Measurements from ENCODE around the gene ILKAP. TPM values are rescaled to one million over a fixed set of nuclear protein-coding genes. Genes with fewer than 3 reads are reported as not detected.

The ILKAP gene
- total RNA-seq, 2 donors from 2014 or later, result 27.8 to 50.3 TPM

- H3K27me3 ChIP-seq, result no peaks in the 10 kb centered on the region
- no peak overlapping the region for H3K27ac ChIP-seq
- H3K4me3 ChIP-seq, result no peak overlapping the region
- intact Hi-C loops (cut with DNase I), result no loop called here
- no peaks in the 10 kb centered on the region for H3K36me3 ChIP-seq
- H3K9me3 ChIP-seq, result no peaks in the 10 kb centered on the region
- TF ChIP-seq, protein P1, sequence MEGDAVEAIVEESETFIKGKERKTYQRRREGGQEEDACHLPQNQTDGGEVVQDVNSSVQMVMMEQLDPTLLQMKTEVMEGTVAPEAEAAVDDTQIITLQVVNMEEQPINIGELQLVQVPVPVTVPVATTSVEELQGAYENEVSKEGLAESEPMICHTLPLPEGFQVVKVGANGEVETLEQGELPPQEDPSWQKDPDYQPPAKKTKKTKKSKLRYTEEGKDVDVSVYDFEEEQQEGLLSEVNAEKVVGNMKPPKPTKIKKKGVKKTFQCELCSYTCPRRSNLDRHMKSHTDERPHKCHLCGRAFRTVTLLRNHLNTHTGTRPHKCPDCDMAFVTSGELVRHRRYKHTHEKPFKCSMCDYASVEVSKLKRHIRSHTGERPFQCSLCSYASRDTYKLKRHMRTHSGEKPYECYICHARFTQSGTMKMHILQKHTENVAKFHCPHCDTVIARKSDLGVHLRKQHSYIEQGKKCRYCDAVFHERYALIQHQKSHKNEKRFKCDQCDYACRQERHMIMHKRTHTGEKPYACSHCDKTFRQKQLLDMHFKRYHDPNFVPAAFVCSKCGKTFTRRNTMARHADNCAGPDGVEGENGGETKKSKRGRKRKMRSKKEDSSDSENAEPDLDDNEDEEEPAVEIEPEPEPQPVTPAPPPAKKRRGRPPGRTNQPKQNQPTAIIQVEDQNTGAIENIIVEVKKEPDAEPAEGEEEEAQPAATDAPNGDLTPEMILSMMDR (IDR thresholded peaks at IDR 0.05), result no peak
- no peak for DNase-seq
- no peak overlapping the region for H3K9ac ChIP-seq (ENCODE audit: low read depth in 2 of 2, low read length in 2 of 2)
- H3K4me1 ChIP-seq, result no peaks in the 10 kb centered on the region
Observed at GRCh38 chr2:238148981-238149380, 54.5 kb downstream of the ILKAP start.

- peaks cover 7% of the 10 kb centered on the region for H3K4me1 ChIP-seq
- H3K27me3 ChIP-seq, result no peaks in the 10 kb centered on the region
- H3K4me3 ChIP-seq, result no peak overlapping the region
- H3K9me3 ChIP-seq, result no peaks in the 10 kb centered on the region
- TF ChIP-seq, protein P1 (IDR thresholded peaks at IDR 0.05), result no peak
- no peak for DNase-seq
- no peaks in the 10 kb centered on the region for H3K36me3 ChIP-seq
- H3K27ac ChIP-seq, result no peak overlapping the region
- intact Hi-C loops (cut with DNase I), result no loop called here
- H3K9ac ChIP-seq (ENCODE audit: low read depth in 2 of 2, low read length in 2 of 2), result no peak overlapping the region
Observed at GRCh38 chr2:238146884-238147544, 56.5 kb downstream of the ILKAP start.

GRCh38 chr2:238145851-238146250 lies 57.6 kb downstream of the ILKAP start:
- no peaks in the 10 kb centered on the region for H3K27me3 ChIP-seq
- intact Hi-C loops (cut with DNase I), result no loop called here
- TF ChIP-seq, protein P1 (IDR thresholded peaks at IDR 0.05), result no peak
- no peaks in the 10 kb centered on the region for H3K9me3 ChIP-seq
- no peak overlapping the region for H3K9ac ChIP-seq (ENCODE audit: low read depth in 2 of 2, low read length in 2 of 2)
- no peak overlapping the region for H3K27ac ChIP-seq
- no peak overlapping the region for H3K4me3 ChIP-seq
- peaks cover 7% of the 10 kb centered on the region for H3K4me1 ChIP-seq
- DNase-seq, result no peak
- no peaks in the 10 kb centered on the region for H3K36me3 ChIP-seq

- no peak overlapping the region for H3K4me3 ChIP-seq
- no peak for DNase-seq
- TF ChIP-seq, protein P1 (IDR thresholded peaks at IDR 0.05), result no peak
- intact Hi-C loops (cut with DNase I), result no loop called here
- H3K9ac ChIP-seq (ENCODE audit: low read depth in 2 of 2, low read length in 2 of 2), result no peak overlapping the region
- peaks cover 7% of the 10 kb centered on the region for H3K4me1 ChIP-seq
- H3K9me3 ChIP-seq, result no peaks in the 10 kb centered on the region
- H3K36me3 ChIP-seq, result no peaks in the 10 kb centered on the region
- no peak overlapping the region for H3K27ac ChIP-seq
- no peaks in the 10 kb centered on the region for H3K27me3 ChIP-seq
Observed at GRCh38 chr2:238145046-238145445, 58.4 kb downstream of the ILKAP start.

DNA sequence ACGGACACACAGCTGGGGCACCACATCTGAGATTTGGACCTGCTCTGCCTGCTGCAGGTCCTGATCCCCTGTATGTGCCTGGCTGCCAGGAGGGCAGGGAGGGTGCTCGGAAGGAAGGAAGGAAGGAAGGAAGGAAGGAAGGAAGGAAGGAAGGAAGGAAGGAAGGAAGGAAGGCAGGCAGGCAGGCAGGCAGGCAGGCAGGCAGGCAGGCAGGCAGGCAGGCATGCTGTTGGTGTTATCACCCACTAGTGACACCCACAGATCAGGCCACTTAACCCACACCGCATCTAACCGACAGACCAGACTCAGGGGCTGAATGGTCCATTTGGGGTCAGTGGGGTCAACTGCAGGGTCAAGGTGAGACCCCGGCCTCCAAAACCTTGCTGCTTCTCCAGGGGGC lies 59.2 kb downstream of the ILKAP start:
- Histone ChIP-seq H3K4me3 (no peak overlapping the region), H3K9ac (ENCODE audit: low read depth in 2 of 2, low read length in 2 of 2) (no peak overlapping the region), H3K27me3 (no peaks in the 10 kb centered on the region), H3K9me3 (no peaks in the 10 kb centered on the region), H3K27ac (no peak overlapping the region), H3K4me1 (peaks cover 7% of the 10 kb centered on the region), H3K36me3 (no peaks in the 10 kb centered on the region)
- TF ChIP-seq, protein P1 (IDR thresholded peaks at IDR 0.05), result no peak
- intact Hi-C loops (cut with DNase I), result no loop called here
- no peak for DNase-seq

Measured in colonic mucosa (tissue), 4 donors.